Adipocyte (in vitro differentiated cells): ENCODE results near the gene DNPH1.

Experiments used
- DNase-seq: peaks from one replicate; pipeline ENCODE4 v3.0.0-alpha.2; 2015; ENCODE audit warnings: low read depth
- H3K27me3 ChIP-seq: replicated peaks from 2 replicates; pipeline ENCODE4 v1.7.0; 2013; ENCODE audit warnings: mild to moderate bottlenecking, low read length, moderate library complexity; ENCODE audit not compliant: control insufficient read depth, insufficient read depth
- H3K36me3 ChIP-seq: 2 replicates; pipeline ENCODE4 v1.7.0; 2013; ENCODE audit warnings: low read length, mild to moderate bottlenecking, moderate library complexity; ENCODE audit not compliant: control insufficient read depth, insufficient read depth, severe bottlenecking
- H3K4me1 ChIP-seq: 2 replicates; pipeline ENCODE4 v1.7.0; 2013; ENCODE audit warnings: mild to moderate bottlenecking, low read length, moderate library complexity; ENCODE audit not compliant: control insufficient read depth, insufficient read depth
- H3K4me3 ChIP-seq: 2 replicates; pipeline ENCODE4 v1.7.0; 2013; ENCODE audit warnings: mild to moderate bottlenecking, low read length, moderate library complexity
- H3K9ac ChIP-seq: 2 replicates; pipeline ENCODE4 v1.7.0; 2013; ENCODE audit warnings: mild to moderate bottlenecking, low read length, moderate library complexity
- H3K9me3 ChIP-seq: 2 replicates; pipeline ENCODE4 v1.7.0; 2013; ENCODE audit warnings: mild to moderate bottlenecking, low read length, moderate library complexity; ENCODE audit not compliant: control insufficient read depth

Gene DNPH1

GRCh38 chr6:43271944-43272343 is 42.7 kb upstream of the DNPH1 start:
- Histone ChIP-seq H3K4me1 (peaks cover 7% of the 10 kb centered on the region), H3K27me3 (peaks cover 47% of the 10 kb centered on the region), H3K36me3 (no peaks in the 10 kb centered on the region), H3K9me3 (no peaks in the 10 kb centered on the region), H3K4me3 (no peak overlapping the region), H3K9ac (no peak overlapping the region)
- no peak for DNase-seq

- no peak for DNase-seq
- peaks cover 7% of the 10 kb centered on the region for H3K4me1 ChIP-seq
- H3K4me3 ChIP-seq: no peak overlapping the region
- H3K36me3 ChIP-seq: no peaks in the 10 kb centered on the region
- H3K9ac ChIP-seq: no peak overlapping the region
- no peaks in the 10 kb centered on the region for H3K9me3 ChIP-seq
- peaks cover 49% of the 10 kb centered on the region for H3K27me3 ChIP-seq
Measured at GRCh38 chr6:43271103-43271815, 42.0 kb upstream of the DNPH1 start.

GRCh38 chr6:43269273-43270007 is 40.2 kb upstream of the DNPH1 start:
- peaks cover 7% of the 10 kb centered on the region for H3K4me1 ChIP-seq
- DNase-seq: peak; percentile 45
- peak overlapping the region; percentile 66 for H3K4me3 ChIP-seq
- H3K9me3 ChIP-seq: no peaks in the 10 kb centered on the region
- H3K27me3 ChIP-seq: peaks cover 57% of the 10 kb centered on the region
- H3K9ac ChIP-seq: no peak overlapping the region
- no peaks in the 10 kb centered on the region for H3K36me3 ChIP-seq

GRCh38 chr6:43268782-43269272 is 39.5 kb upstream of the DNPH1 start:
- Histone ChIP-seq H3K4me1 (peaks cover 7% of the 10 kb centered on the region), H3K9me3 (no peaks in the 10 kb centered on the region), H3K27me3 (peaks cover 51% of the 10 kb centered on the region), H3K4me3 (peak overlapping the region; percentile 66), H3K9ac (no peak overlapping the region), H3K36me3 (no peaks in the 10 kb centered on the region)
- DNase-seq: no peak

- Histone ChIP-seq H3K9me3 (no peaks in the 10 kb centered on the region), H3K4me1 (peaks cover 7% of the 10 kb centered on the region)
- no peak for DNase-seq
Measured at GRCh38 chr6:43268355-43268700, 39.0 kb upstream of the DNPH1 start.

GRCh38 chr6:43267619-43268354 is 38.5 kb upstream of the DNPH1 start:
- Histone ChIP-seq H3K36me3 (no peaks in the 10 kb centered on the region), H3K4me1 (peaks cover 7% of the 10 kb centered on the region), H3K9ac (no peak overlapping the region), H3K27me3 (peaks cover 42% of the 10 kb centered on the region), H3K9me3 (no peaks in the 10 kb centered on the region), H3K4me3 (no peak overlapping the region)
- DNase-seq: no peak

More at GRCh38 chr6:43268355-43268700, 39.0 kb upstream of the DNPH1 start:
- H3K27me3 ChIP-seq: peaks cover 46% of the 10 kb centered on the region
- H3K9ac ChIP-seq: no peak overlapping the region
- no peak overlapping the region for H3K4me3 ChIP-seq
- H3K36me3 ChIP-seq: no peaks in the 10 kb centered on the region

GRCh38 chr6:43265564-43265963 is 36.3 kb upstream of the DNPH1 start:
- no peaks in the 10 kb centered on the region for H3K9me3 ChIP-seq
- H3K27me3 ChIP-seq: peaks cover 39% of the 10 kb centered on the region

GRCh38 chr6:43264599-43265145 is 35.4 kb upstream of the DNPH1 start:
- H3K36me3 ChIP-seq: no peaks in the 10 kb centered on the region
- peaks cover 40% of the 10 kb centered on the region for H3K27me3 ChIP-seq
- peaks cover 7% of the 10 kb centered on the region for H3K4me1 ChIP-seq
- H3K9me3 ChIP-seq: no peaks in the 10 kb centered on the region
- no peak overlapping the region for H3K4me3 ChIP-seq
- H3K9ac ChIP-seq: no peak overlapping the region
- DNase-seq: no peak

More at GRCh38 chr6:43265564-43265963, 36.3 kb upstream of the DNPH1 start:
- H3K36me3 ChIP-seq: no peaks in the 10 kb centered on the region
- no peak overlapping the region for H3K4me3 ChIP-seq
- H3K9ac ChIP-seq: no peak overlapping the region
- no peak for DNase-seq
- H3K4me1 ChIP-seq: peaks cover 7% of the 10 kb centered on the region

- Histone ChIP-seq H3K4me1 (peaks cover 3% of the 10 kb centered on the region), H3K9me3 (no peaks in the 10 kb centered on the region), H3K27me3 (peaks cover 35% of the 10 kb centered on the region), H3K9ac (no peak overlapping the region), H3K36me3 (no peaks in the 10 kb centered on the region), H3K4me3 (no peak overlapping the region)
- DNase-seq: peak; percentile 80
Measured at GRCh38 chr6:43263314-43264178, 34.3 kb upstream of the DNPH1 start.

GRCh38 chr6:43262780-43263313 is 33.6 kb upstream of the DNPH1 start:
- no peaks in the 10 kb centered on the region for H3K36me3 ChIP-seq
- H3K4me3 ChIP-seq: no peak overlapping the region
- H3K9me3 ChIP-seq: no peaks in the 10 kb centered on the region
- no peaks in the 10 kb centered on the region for H3K4me1 ChIP-seq
- peaks cover 34% of the 10 kb centered on the region for H3K27me3 ChIP-seq
- DNase-seq: no peak
- no peak overlapping the region for H3K9ac ChIP-seq
